ENCODE data around the gene TEK.

Gene TEK

DNA sequence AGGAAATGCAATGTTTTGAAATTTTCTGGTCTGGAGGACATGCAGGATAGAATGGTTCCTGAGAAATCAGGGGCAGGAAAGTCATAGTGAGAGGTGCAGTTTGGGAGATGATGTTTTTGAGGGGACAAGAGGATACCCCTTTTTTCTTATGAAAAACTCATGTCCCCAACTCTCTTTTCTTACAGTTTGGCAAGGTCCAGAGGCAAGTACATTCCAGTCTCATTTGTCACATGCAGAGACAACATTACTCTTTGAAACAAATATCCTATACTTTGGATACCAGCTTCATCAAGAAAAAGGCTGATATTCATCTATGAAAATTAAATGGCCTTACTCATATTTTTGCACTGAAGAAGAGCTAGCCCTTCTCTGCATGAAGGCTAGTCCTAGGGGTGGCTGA, 139.7 kb downstream of the TEK start:
- DNase-seq, result no peak

DNA sequence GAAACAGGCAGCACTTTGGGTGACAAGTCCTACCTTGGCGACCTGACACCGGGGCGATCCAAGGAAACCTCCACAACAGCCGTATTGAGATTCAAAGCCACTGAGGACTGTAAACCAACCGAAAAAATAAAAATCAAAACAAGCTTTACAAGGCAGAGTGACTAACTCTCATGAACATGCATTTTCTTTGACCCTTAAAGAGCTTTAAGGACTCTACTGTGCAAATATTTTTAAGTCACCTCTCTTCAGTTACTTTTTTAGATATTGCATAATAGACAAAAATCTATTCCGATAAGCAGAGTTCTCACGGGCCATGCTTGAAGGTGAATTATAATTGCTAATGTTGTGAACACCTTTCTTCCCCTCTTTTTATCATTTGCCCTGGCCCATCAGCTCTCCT, 149.6 kb downstream of the TEK start:
- no peak for DNase-seq

DNA sequence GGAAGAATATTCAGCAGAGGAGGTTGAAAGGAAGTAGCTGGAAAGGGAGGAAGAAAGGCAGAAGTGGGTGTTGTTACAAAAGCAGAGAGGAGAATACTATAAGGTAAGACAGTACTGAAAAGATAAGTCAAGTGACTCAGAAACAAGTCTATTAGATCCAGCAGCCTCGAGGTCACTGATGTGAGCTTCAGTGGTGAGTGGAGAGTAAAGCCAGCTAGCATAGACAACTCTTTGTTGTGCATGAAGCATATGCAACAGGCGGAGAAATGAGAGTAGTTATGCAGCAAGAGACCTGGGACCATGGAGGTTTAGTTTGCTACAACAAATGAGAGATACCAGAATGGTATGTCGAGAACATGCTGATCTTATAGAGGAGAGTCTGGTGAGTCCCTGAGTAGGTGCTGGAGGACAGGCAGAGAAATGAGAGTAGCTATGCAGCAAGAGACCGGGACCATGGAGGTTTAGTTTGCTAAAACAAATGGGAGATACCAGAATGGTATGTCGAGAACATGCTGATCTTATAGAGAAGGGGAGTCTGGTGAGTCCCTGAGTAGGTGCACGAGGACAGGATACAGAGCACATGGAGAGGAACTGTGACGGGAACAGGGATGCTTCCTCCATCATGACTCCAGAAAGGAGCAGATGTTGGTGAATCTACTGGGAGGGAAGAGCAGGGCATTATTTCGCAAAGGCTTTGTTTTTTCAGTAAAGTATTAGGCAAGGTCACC, 151.9 kb downstream of the TEK start:
- no peak for DNase-seq

DNA sequence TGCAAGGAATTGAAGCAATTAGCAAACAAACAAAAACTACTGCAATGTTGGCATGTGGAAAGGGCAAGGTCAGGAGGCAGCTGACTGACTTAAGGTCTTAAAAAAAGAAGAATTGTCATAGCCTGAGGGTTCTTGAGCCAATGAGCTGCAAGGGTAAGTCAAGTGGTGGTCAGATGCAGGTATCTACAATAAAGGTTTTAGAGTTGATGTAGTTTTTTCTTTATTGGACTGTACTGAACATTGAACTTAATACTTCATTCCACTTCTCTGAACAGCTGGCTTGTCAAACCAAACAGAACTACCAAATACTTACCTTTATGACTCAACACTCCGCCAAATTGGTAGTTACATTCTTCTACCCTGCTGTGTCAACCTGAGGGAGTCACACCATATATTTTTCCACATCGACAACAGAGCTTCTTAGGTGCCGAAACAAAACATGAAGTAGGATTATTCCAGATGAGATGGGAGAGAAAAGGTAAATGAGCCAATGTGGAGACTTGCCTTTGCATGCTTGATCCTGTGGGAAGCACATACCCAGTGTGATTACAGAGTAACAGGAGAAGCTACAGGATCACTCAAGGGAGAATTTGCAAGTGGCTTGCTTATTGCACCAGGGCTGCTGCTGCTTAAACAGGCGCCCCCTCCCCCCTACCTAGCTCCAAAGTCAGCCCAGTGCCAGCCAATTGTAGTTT, 152.6 kb downstream of the TEK start:
- DNase-seq, result no peak

DNA sequence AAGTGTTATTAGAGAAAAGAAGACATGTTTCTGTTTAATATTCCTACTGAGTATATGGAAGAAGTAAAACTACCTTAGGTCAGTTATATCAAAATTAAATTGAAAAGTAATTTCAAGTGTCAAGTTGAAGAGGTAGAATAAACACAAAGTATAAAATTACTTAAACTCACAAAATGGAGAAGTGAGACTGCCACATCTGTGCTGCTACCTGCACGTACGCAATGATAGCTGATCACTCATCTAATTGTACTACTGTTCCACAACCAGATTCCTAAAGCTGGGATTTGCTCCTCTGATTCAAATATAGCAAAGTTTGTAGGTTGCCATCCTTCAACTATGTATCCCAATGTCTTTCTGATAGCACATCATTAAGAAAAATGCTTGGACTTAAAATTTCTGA, 163.1 kb downstream of the TEK start:
- no peak for DNase-seq

DNA sequence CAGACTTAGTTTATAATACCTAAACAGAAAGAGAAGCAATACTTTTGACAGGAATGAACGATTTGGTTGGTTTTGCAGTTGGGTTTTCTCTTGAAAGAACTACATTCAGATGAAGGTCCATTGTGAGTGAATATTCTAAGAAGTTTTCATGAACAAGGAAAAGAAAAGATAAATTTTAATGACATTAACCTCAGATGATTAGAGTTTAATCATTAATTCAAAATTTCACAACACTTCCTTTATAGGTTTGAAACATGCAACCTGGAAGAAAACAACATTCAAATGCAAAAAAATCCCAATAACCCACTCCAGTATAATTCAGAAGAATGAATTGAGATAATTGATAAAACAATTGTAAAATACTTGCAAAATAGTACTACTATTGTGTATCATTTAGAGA, 164.2 kb downstream of the TEK start:
- DNase-seq, result no peak

DNA sequence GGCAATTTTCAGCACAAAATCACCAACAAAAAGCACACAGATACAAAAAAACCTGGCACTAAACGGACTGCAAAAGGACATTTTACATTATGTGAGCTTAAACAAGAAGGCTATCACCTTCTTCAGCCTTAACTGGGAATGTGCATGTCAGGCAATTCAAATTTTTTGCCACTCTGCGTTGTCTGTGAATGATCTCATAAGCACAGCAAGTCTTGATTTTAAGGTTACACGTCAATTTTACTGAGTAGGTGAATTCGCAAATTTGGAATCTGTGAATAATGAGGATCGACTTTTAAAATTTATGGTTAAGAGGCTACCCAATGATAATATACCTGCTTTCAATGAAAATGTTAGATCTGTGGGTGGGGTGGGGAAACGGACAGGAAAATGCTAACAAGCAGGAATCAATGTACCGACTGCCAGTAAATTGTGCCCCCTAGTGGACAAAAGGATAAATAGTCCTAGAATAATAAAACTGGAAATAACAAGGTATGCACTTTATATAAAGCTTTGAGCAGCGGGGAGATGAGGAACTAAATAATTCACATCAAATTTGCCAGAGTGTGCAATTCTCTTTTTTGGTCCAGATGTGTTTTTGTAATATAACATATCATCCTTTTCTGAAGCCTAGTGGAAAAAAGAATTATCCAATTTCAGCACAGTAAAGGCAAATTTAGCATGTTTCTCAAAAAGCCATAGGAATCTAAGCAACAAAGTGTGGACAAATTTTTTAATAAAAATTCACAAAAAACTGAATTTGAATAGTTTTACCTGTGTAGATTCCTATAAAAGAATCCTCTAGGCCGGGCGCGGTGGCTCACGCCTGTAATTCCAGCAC, 167.4 kb downstream of the TEK start:
- DNase-seq, result peak; percentile 40

DNA sequence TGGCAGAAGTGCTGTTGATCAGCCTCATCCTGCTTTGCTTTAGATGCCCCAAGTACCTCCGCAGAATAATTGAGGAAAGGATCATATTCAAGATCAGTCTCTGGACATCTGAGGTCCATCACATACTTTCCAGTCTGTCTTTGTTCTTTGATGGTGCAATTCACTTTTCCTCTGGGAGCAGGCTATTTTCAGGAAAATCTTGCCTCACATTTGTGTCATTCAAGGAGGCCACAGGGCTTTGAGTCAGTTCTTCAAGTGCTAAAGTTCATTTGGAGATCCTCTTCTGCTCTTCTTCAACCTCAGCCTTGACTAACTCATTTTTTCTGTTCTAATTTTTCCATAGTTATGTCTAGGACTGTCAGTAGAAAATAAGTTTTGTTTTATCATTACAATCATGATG, 169.3 kb downstream of the TEK start:
- DNase-seq, result no peak

DNA sequence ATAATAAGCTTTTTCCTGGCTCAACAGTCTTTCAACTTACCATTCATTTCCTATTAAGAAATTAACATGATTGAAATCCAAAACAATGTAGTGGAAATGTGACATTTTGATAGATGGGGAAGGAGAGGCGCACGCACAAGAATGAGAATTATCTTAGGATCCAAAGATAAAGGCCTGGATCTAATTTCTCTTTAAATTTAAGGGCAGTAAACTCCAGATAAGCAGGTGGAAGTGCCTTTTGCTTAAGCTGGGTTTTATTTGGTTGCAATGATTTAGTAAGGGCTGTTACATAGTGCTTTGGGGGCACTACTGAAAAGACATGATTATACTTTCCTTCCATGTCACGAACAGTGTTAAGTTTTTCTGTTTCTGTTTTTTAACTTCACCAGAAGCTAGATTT, 170.6 kb downstream of the TEK start:
- DNase-seq, result no peak

Measured in CD4-positive, alpha-beta T cell treated with Interleukin-10 for 1 hour (primary cell).